Activated T-helper 2 cell treated with anti-CD3 and anti-CD28 coated beads, Interferon-gamma antibody, Interleukin-2, Interleukin-4, amounts not matched to agents 10 μg/mL and 5 μg/mL and 100 μg/mL, durations not matched to agents 14 hours and 24 hours and 36 hours (primary cell): Measurements from ENCODE around the gene ORC5. TPM values are rescaled to one million over a fixed set of nuclear protein-coding genes. Genes with fewer than 3 reads are reported as not detected.
A peak's percentile ranks its signal among the peaks of the same experiment; 100 is the strongest.

ENCODE experiments used
- DNase-seq: peaks from one replicate; pipeline ENCODE4 v3.0.0; 2021; ENCODE audit warnings: low spot score
- H3K27ac Mint-ChIP-seq: one replicate; pipeline ENCODE4 v1.8.0; 2021; ENCODE audit warnings: mixed read lengths
- H3K27me3 Mint-ChIP-seq: one replicate; pipeline ENCODE4 v1.8.0; 2021; ENCODE audit warnings: low read depth, mixed read lengths
- H3K36me3 Mint-ChIP-seq: one replicate; pipeline ENCODE4 v1.8.0; 2021; ENCODE audit warnings: low read depth, mixed read lengths
- H3K4me1 Mint-ChIP-seq: one replicate; pipeline ENCODE4 v1.8.0; 2021; ENCODE audit warnings: low read depth, mixed read lengths
- H3K4me3 Mint-ChIP-seq: one replicate; pipeline ENCODE4 v1.8.0; 2021; ENCODE audit warnings: low read depth, mild to moderate bottlenecking, moderate library complexity, mixed read lengths
- H3K9me3 Mint-ChIP-seq: one replicate; pipeline ENCODE4 v1.8.0; 2021; ENCODE audit warnings: mixed read lengths
- intact Hi-C: fragments of 100-400 bp; cut with micrococcal nuclease; formaldehyde crosslinking; loops from one replicate; pipeline ENCODE4 v1.15.1; 2023
- total RNA-seq: library from RNA; stranded (reverse); gene quantifications from 2 replicates; pipeline ENCODE4 v1.2.3, GENCODE V29; 2022

The ORC5 gene
- total RNA-seq, 1 donor from 2014 or later = 25.0 TPM

GRCh38 chr7:104176332-104176731 is 31.5 kb downstream of the ORC5 start:
- H3K4me1 Mint-ChIP-seq = no peaks in the 10 kb centered on the region
- H3K4me3 Mint-ChIP-seq = no peak overlapping the region
- intact Hi-C loops = no loop called here
- peaks cover 58% of the 10 kb centered on the region for H3K36me3 Mint-ChIP-seq
- no peak for DNase-seq
- peaks cover 27% of the 10 kb centered on the region for H3K9me3 Mint-ChIP-seq
- H3K27ac Mint-ChIP-seq = no peak overlapping the region
- H3K27me3 Mint-ChIP-seq = no peaks in the 10 kb centered on the region

- Mint-ChIP-seq H3K4me1 (no peaks in the 10 kb centered on the region), H3K4me3 (no peak overlapping the region), H3K27ac (no peak overlapping the region), H3K27me3 (no peaks in the 10 kb centered on the region), H3K36me3 (peaks cover 57% of the 10 kb centered on the region), H3K9me3 (peaks cover 21% of the 10 kb centered on the region)
- intact Hi-C loops = no loop called here
- no peak for DNase-seq
These were observed 32.3 kb downstream of the ORC5 start for GRCh38 chr7:104175361-104175984.

GRCh38 chr7:104174798-104175197 is 33.0 kb downstream of the ORC5 start:
- Mint-ChIP-seq H3K36me3 (peaks cover 57% of the 10 kb centered on the region), H3K9me3 (peaks cover 16% of the 10 kb centered on the region), H3K4me3 (no peak overlapping the region), H3K27ac (no peak overlapping the region), H3K4me1 (no peaks in the 10 kb centered on the region), H3K27me3 (no peaks in the 10 kb centered on the region)
- intact Hi-C loops = no loop called here
- DNase-seq = no peak

GRCh38 chr7:104162081-104162480 is 45.7 kb downstream of the ORC5 start:
- H3K9me3 Mint-ChIP-seq = no peaks in the 10 kb centered on the region
- intact Hi-C loops = no loop called here
- H3K4me3 Mint-ChIP-seq = no peak overlapping the region
- no peaks in the 10 kb centered on the region for H3K27me3 Mint-ChIP-seq
- no peak for DNase-seq
- peaks cover 29% of the 10 kb centered on the region for H3K36me3 Mint-ChIP-seq
- no peaks in the 10 kb centered on the region for H3K4me1 Mint-ChIP-seq
- H3K27ac Mint-ChIP-seq = no peak overlapping the region

- H3K27ac Mint-ChIP-seq = no peak overlapping the region
These were observed 46.6 kb downstream of the ORC5 start for GRCh38 chr7:104161244-104161643.

GRCh38 chr7:104160375-104160774 is 47.4 kb downstream of the ORC5 start:
- H3K4me1 Mint-ChIP-seq = no peaks in the 10 kb centered on the region
- H3K27ac Mint-ChIP-seq = no peak overlapping the region
- no peaks in the 10 kb centered on the region for H3K9me3 Mint-ChIP-seq
- intact Hi-C loops = loop anchor here (2.0 kb wide), 1 partner anchor 588 kb away; no protein-coding TSS in a partner anchor
- no peak for DNase-seq
- peaks cover 25% of the 10 kb centered on the region for H3K36me3 Mint-ChIP-seq
- H3K27me3 Mint-ChIP-seq = no peaks in the 10 kb centered on the region
- H3K4me3 Mint-ChIP-seq = no peak overlapping the region

More at GRCh38 chr7:104161244-104161643, 46.6 kb downstream of the ORC5 start:
- intact Hi-C loops = loop anchor here (2.0 kb wide), 1 partner anchor 588 kb away; no protein-coding TSS in a partner anchor
- Mint-ChIP-seq H3K9me3 (no peaks in the 10 kb centered on the region), H3K4me3 (no peak overlapping the region), H3K4me1 (no peaks in the 10 kb centered on the region), H3K36me3 (peaks cover 28% of the 10 kb centered on the region), H3K27me3 (no peaks in the 10 kb centered on the region)
- no peak for DNase-seq

- H3K9me3 Mint-ChIP-seq = no peaks in the 10 kb centered on the region
- intact Hi-C loops = loop anchor here (2.0 to 10.0 kb wide), 2 partner anchors 50 to 162 kb away; no protein-coding TSS in a partner anchor
- H3K27ac Mint-ChIP-seq = no peak overlapping the region
- no peaks in the 10 kb centered on the region for H3K27me3 Mint-ChIP-seq
- H3K36me3 Mint-ChIP-seq = peaks cover 25% of the 10 kb centered on the region
- H3K4me3 Mint-ChIP-seq = no peak overlapping the region
- no peaks in the 10 kb centered on the region for H3K4me1 Mint-ChIP-seq
- DNase-seq = no peak
These were observed 51.0 kb downstream of the ORC5 start for GRCh38 chr7:104156842-104157277.

GRCh38 chr7:104153287-104153686 is 54.5 kb downstream of the ORC5 start:
- H3K4me3 Mint-ChIP-seq = no peak overlapping the region
- no peaks in the 10 kb centered on the region for H3K27me3 Mint-ChIP-seq
- no peaks in the 10 kb centered on the region for H3K9me3 Mint-ChIP-seq
- H3K27ac Mint-ChIP-seq = no peak overlapping the region
- intact Hi-C loops = loop anchor here (10.0 kb wide), 1 partner anchor 158 kb away; no protein-coding TSS in a partner anchor
- no peaks in the 10 kb centered on the region for H3K4me1 Mint-ChIP-seq
- H3K36me3 Mint-ChIP-seq = peaks cover 11% of the 10 kb centered on the region
- DNase-seq = no peak

GRCh38 chr7:104152468-104152867 is 55.3 kb downstream of the ORC5 start:
- Mint-ChIP-seq H3K4me1 (no peaks in the 10 kb centered on the region), H3K36me3 (peaks cover 8% of the 10 kb centered on the region), H3K27me3 (no peaks in the 10 kb centered on the region), H3K9me3 (no peaks in the 10 kb centered on the region), H3K27ac (no peak overlapping the region), H3K4me3 (no peak overlapping the region)
- intact Hi-C loops = loop anchor here (10.0 kb wide), 1 partner anchor 158 kb away; no protein-coding TSS in a partner anchor
- no peak for DNase-seq

GRCh38 chr7:104150470-104150869 is 57.3 kb downstream of the ORC5 start:
- Mint-ChIP-seq H3K27ac (peak overlapping the region; percentile 18), H3K9me3 (no peaks in the 10 kb centered on the region), H3K4me3 (no peak overlapping the region), H3K36me3 (peaks cover 12% of the 10 kb centered on the region), H3K4me1 (no peaks in the 10 kb centered on the region), H3K27me3 (no peaks in the 10 kb centered on the region)
- intact Hi-C loops = loop anchor here (10.0 kb wide), 1 partner anchor 156 kb away; no protein-coding TSS in a partner anchor
- no peak for DNase-seq

- no peak for DNase-seq
- Mint-ChIP-seq H3K9me3 (no peaks in the 10 kb centered on the region), H3K36me3 (peaks cover 14% of the 10 kb centered on the region), H3K4me3 (no peak overlapping the region), H3K27ac (no peak overlapping the region), H3K4me1 (no peaks in the 10 kb centered on the region), H3K27me3 (no peaks in the 10 kb centered on the region)
- intact Hi-C loops = loop anchor here (10.0 kb wide), 1 partner anchor 155 kb away; no protein-coding TSS in a partner anchor
These were observed 58.0 kb downstream of the ORC5 start for GRCh38 chr7:104149822-104150221.

GRCh38 chr7:104142147-104142546 is 65.7 kb downstream of the ORC5 start:
- DNase-seq = no peak
- no peak overlapping the region for H3K27ac Mint-ChIP-seq
- no peaks in the 10 kb centered on the region for H3K9me3 Mint-ChIP-seq
- H3K36me3 Mint-ChIP-seq = peaks cover 30% of the 10 kb centered on the region
- H3K4me1 Mint-ChIP-seq = peaks cover 4% of the 10 kb centered on the region
- H3K27me3 Mint-ChIP-seq = no peaks in the 10 kb centered on the region
- no peak overlapping the region for H3K4me3 Mint-ChIP-seq
- intact Hi-C loops = no loop called here

GRCh38 chr7:104137971-104138370 is 69.8 kb downstream of the ORC5 start:
- Mint-ChIP-seq H3K4me1 (peaks cover 14% of the 10 kb centered on the region), H3K36me3 (peaks cover 31% of the 10 kb centered on the region), H3K4me3 (no peak overlapping the region), H3K27me3 (no peaks in the 10 kb centered on the region), H3K27ac (peak overlapping the region; percentile 61), H3K9me3 (no peaks in the 10 kb centered on the region)
- no peak for DNase-seq
- intact Hi-C loops = loop anchor here (5.0 kb wide), 2 partner anchors 69 to 819 kb away; partner anchors contain the start of gene ORC5
